HEK293 (cell line): ENCODE data around the gene EXOC2.

ENCODE experiments used
- CTCF ChIA-PET: fragments of 350-600 bp; formaldehyde crosslinking; extraction: SDS; loops from one replicate; lab custom pipeline; 2021; ENCODE audit warnings: antibody characterized with exemption; lab: Yijun Ruan, JAX
- POLR2A ChIA-PET: fragments of 300-600 bp; formaldehyde crosslinking; extraction: SDS; loops from one replicate; lab custom pipeline; 2020; ENCODE audit warnings: antibody characterized with exemption, inconsistent platforms; lab: Yijun Ruan, JAX
- H3K27ac ChIP-seq: fragments of 200-500 bp; sonication (Bioruptor generic); 2 replicates; pipeline ENCODE4 v1.5.1; 2014; ENCODE audit warnings: low read depth, low read length, control low read depth, inconsistent platforms; ENCODE audit errors: extremely low read depth
- H3K36me3 ChIP-seq, 2 experiments: fragments of 200-500 bp in 1 of 2; sonication (Bioruptor generic) in 1 of 2; 1 replicate in 1 of 2; 2 replicates in 1 of 2; pipeline ENCODE4 v1.5.1; 2014 to 2017; ENCODE audit warnings: inconsistent platforms in 2 of 2, low read length in 2 of 2; ENCODE audit not compliant: control insufficient read depth in 2 of 2, insufficient read depth in 1 of 2
- H3K4me1 ChIP-seq: fragments of 200-500 bp; sonication (Bioruptor generic); 2 replicates; pipeline ENCODE4 v1.5.1; 2014; ENCODE audit warnings: mild to moderate bottlenecking, low read length, inconsistent platforms; ENCODE audit not compliant: control insufficient read depth, insufficient read depth
- H3K4me3 ChIP-seq: 2 replicates; pipeline ENCODE4 v1.5.1; 2011; ENCODE audit warnings: low read depth, mild to moderate bottlenecking, control low read depth, low read length, moderate library complexity
- H3K9me3 ChIP-seq: fragments of 200-500 bp; sonication (Bioruptor generic); 2 replicates; pipeline ENCODE4 v1.5.1; 2014; ENCODE audit warnings: low read depth, low read length, inconsistent platforms; ENCODE audit not compliant: control insufficient read depth, insufficient read depth
- AEBP2 ChIP-seq: fragments of 450-650 bp; formaldehyde crosslinking; IDR thresholded peaks from 2 replicates; pipeline ENCODE4 v1.5.1; 2016; ENCODE audit warnings: missing biosample characterization, missing genetic modification characterization, borderline replicate concordance
- HOXA7 ChIP-seq: sonication (generic); formaldehyde crosslinking; IDR thresholded peaks from 2 replicates; pipeline ENCODE4 v1.8.1; 2022; ENCODE audit warnings: missing genetic modification reagents, borderline replicate concordance
- KLF10 ChIP-seq: fragments of 450-650 bp; IDR thresholded peaks from 2 replicates; pipeline ENCODE4 v1.5.1; 2018; ENCODE audit warnings: missing biosample characterization, mild to moderate bottlenecking, missing genetic modification characterization
- MEIS1 ChIP-seq: sonication (generic); formaldehyde crosslinking; IDR thresholded peaks from 2 replicates; pipeline ENCODE4 v1.8.1; 2022; ENCODE audit warnings: missing genetic modification reagents, mild to moderate bottlenecking, borderline replicate concordance
- PRDM4 ChIP-seq: fragments of 450-650 bp; formaldehyde crosslinking; IDR thresholded peaks from 2 replicates; pipeline ENCODE4 v1.5.1; 2017; ENCODE audit warnings: missing biosample characterization, missing genetic modification characterization
- SP2 ChIP-seq: fragments of 450-650 bp; formaldehyde crosslinking; IDR thresholded peaks from 2 replicates; pipeline ENCODE4 v1.5.1; 2016; ENCODE audit warnings: missing biosample characterization, missing genetic modification characterization
- SP7 ChIP-seq: fragments of 450-650 bp; formaldehyde crosslinking; IDR thresholded peaks from 2 replicates; pipeline ENCODE4 v1.5.1; 2016; ENCODE audit warnings: missing biosample characterization, missing genetic modification characterization
- YY2 ChIP-seq: fragments of 450-650 bp; formaldehyde crosslinking; IDR thresholded peaks from 2 replicates; pipeline ENCODE4 v1.5.1; 2016; ENCODE audit warnings: missing biosample characterization, missing genetic modification characterization
- ZEB2 ChIP-seq: fragments of 450-650 bp; formaldehyde crosslinking; IDR thresholded peaks from 2 replicates; pipeline ENCODE4 v1.5.1; 2016; ENCODE audit warnings: missing biosample characterization, missing genetic modification characterization
- ZNF112 ChIP-seq: fragments of 450-650 bp; formaldehyde crosslinking; IDR thresholded peaks from 2 replicates; pipeline ENCODE4 v1.5.0; 2017; ENCODE audit warnings: missing biosample characterization, missing genetic modification characterization
- ZNF174 ChIP-seq: fragments of 450-650 bp; formaldehyde crosslinking; IDR thresholded peaks from 2 replicates; pipeline ENCODE4 v1.5.0; 2017; ENCODE audit warnings: missing biosample characterization, mild to moderate bottlenecking, missing genetic modification characterization
- ZNF214 ChIP-seq: fragments of 450-650 bp; formaldehyde crosslinking; IDR thresholded peaks from 2 replicates; pipeline ENCODE4 v1.5.1; 2017; ENCODE audit warnings: missing biosample characterization, mild to moderate bottlenecking, missing genetic modification characterization, borderline replicate concordance
- ZNF23 ChIP-seq: fragments of 450-650 bp; formaldehyde crosslinking; IDR thresholded peaks from 2 replicates; pipeline ENCODE4 v1.5.1; 2016; ENCODE audit warnings: missing biosample characterization, missing genetic modification characterization, borderline replicate concordance
- ZNF292 ChIP-seq: fragments of 450-650 bp; formaldehyde crosslinking; IDR thresholded peaks from 2 replicates; pipeline ENCODE4 v1.5.1; 2016; ENCODE audit warnings: low read depth, missing biosample characterization, missing genetic modification characterization, borderline replicate concordance
- ZNF324 ChIP-seq: fragments of 450-650 bp; formaldehyde crosslinking; IDR thresholded peaks from 2 replicates; pipeline ENCODE4 v1.5.1; 2016; ENCODE audit warnings: missing biosample characterization, missing genetic modification characterization
- ZNF335 ChIP-seq: fragments of 450-650 bp; formaldehyde crosslinking; conservative IDR thresholded peaks from 2 replicates; pipeline ENCODE4 v1.5.1; 2016; ENCODE audit warnings: missing biosample characterization, missing genetic modification characterization
- ZNF350 ChIP-seq: fragments of 450-650 bp; formaldehyde crosslinking; IDR thresholded peaks from 2 replicates; pipeline ENCODE4 v1.5.0; 2017; ENCODE audit warnings: missing biosample characterization, mild to moderate bottlenecking, missing genetic modification characterization
- ZNF391 ChIP-seq: fragments of 450-650 bp; formaldehyde crosslinking; IDR thresholded peaks from 2 replicates; pipeline ENCODE4 v1.5.1; 2016; ENCODE audit warnings: low read depth, missing biosample characterization, missing genetic modification characterization, borderline replicate concordance
- ZNF558 ChIP-seq: fragments of 450-650 bp; formaldehyde crosslinking; IDR thresholded peaks from 2 replicates; pipeline ENCODE4 v1.5.1; 2016; ENCODE audit warnings: missing biosample characterization, missing genetic modification characterization
- ZNF561 ChIP-seq: fragments of 450-650 bp; IDR thresholded peaks from 2 replicates; pipeline ENCODE4 v1.5.1; 2018; ENCODE audit warnings: missing biosample characterization, missing genetic modification characterization, borderline replicate concordance
- ZNF621 ChIP-seq: fragments of 450-650 bp; formaldehyde crosslinking; IDR thresholded peaks from 2 replicates; pipeline ENCODE4 v1.5.1; 2017; ENCODE audit warnings: missing biosample characterization, missing genetic modification characterization
- ZNF658 ChIP-seq: fragments of 450-650 bp; formaldehyde crosslinking; IDR thresholded peaks from 2 replicates; pipeline ENCODE4; 2016; ENCODE audit warnings: missing biosample characterization, missing genetic modification characterization
- ZNF704 ChIP-seq: fragments of 450-650 bp; formaldehyde crosslinking; IDR thresholded peaks from 2 replicates; pipeline ENCODE4 v1.5.1; 2016; ENCODE audit warnings: missing biosample characterization, missing genetic modification characterization
- ZNF830 ChIP-seq: fragments of 450-650 bp; IDR thresholded peaks from 2 replicates; pipeline ENCODE4 v1.5.0; 2018; ENCODE audit warnings: missing biosample characterization, missing genetic modification characterization, low read depth, mild to moderate bottlenecking, moderate library complexity
- ZNF843 ChIP-seq: fragments of 450-650 bp; formaldehyde crosslinking; IDR thresholded peaks from 2 replicates; pipeline ENCODE4 v1.5.1; 2016; ENCODE audit warnings: missing biosample characterization, missing genetic modification characterization
- TF ChIP-seq, protein P1 (sequence below): fragments of 450-650 bp; formaldehyde crosslinking; IDR thresholded peaks from 2 replicates; pipeline ENCODE4 v1.5.1; 2016; ENCODE audit warnings: missing biosample characterization, missing genetic modification characterization

EXOC2 gene

GRCh38 chr6:683742-684440 is 9.0 kb downstream of the EXOC2 start:
- POLR2A ChIA-PET = interaction anchor here (0.5 to 2.0 kb wide), 7 partner anchors 9 to 299 kb away, joined by 3 to 30 read pairs (median 4); partner anchors contain the start of gene EXOC2
- CTCF ChIA-PET = interaction anchor here (0.5 to 5.2 kb wide), 14 partner anchors 9 to 404 kb away, joined by 3 to 27 read pairs (median 3); partner anchors contain the start of gene EXOC2
- H3K27ac ChIP-seq = peak overlapping the region; percentile 91
- H3K4me3 ChIP-seq = peak overlapping the region; percentile 20
- no peaks in the 10 kb centered on the region for H3K9me3 ChIP-seq
- H3K36me3 ChIP-seq = peaks cover 0 to 8% of the 10 kb centered on the region in 2 experiments; a peak in 1 of 3 replicates
- peaks cover 50% of the 10 kb centered on the region for H3K4me1 ChIP-seq
- TF ChIP-seq ZNF292 (tag by site-specific recombination) = no peak
- no peak for TF ChIP-seq ZNF214
- peak; percentile 81 for TF ChIP-seq PRDM4 (tag by site-specific recombination)
- no peak for TF ChIP-seq ZNF23 (tag by site-specific recombination)
- TF ChIP-seq ZNF843 (tag by site-specific recombination) = peak; percentile 97
- TF ChIP-seq ZNF704 (tag by site-specific recombination) = no peak
- TF ChIP-seq KLF10 = no peak
- no peak for TF ChIP-seq ZNF350 (tag by site-specific recombination)
- TF ChIP-seq AEBP2 (tag by site-specific recombination) = 0 out of 2 replicates have a peak, but pooled peaks have one; percentile 39
- peak; percentile 20; the same call in 1 of the 2 replicates for TF ChIP-seq ZNF558 (tag by site-specific recombination)
- TF ChIP-seq ZNF174 = no peak
- peak; percentile 61 for TF ChIP-seq SP2 (tag by site-specific recombination)
- peak; percentile 88; the same call in 1 of the 2 replicates for TF ChIP-seq ZNF391
- no peak for TF ChIP-seq ZNF621
- TF ChIP-seq YY2 = no peak
- TF ChIP-seq, protein P1, sequence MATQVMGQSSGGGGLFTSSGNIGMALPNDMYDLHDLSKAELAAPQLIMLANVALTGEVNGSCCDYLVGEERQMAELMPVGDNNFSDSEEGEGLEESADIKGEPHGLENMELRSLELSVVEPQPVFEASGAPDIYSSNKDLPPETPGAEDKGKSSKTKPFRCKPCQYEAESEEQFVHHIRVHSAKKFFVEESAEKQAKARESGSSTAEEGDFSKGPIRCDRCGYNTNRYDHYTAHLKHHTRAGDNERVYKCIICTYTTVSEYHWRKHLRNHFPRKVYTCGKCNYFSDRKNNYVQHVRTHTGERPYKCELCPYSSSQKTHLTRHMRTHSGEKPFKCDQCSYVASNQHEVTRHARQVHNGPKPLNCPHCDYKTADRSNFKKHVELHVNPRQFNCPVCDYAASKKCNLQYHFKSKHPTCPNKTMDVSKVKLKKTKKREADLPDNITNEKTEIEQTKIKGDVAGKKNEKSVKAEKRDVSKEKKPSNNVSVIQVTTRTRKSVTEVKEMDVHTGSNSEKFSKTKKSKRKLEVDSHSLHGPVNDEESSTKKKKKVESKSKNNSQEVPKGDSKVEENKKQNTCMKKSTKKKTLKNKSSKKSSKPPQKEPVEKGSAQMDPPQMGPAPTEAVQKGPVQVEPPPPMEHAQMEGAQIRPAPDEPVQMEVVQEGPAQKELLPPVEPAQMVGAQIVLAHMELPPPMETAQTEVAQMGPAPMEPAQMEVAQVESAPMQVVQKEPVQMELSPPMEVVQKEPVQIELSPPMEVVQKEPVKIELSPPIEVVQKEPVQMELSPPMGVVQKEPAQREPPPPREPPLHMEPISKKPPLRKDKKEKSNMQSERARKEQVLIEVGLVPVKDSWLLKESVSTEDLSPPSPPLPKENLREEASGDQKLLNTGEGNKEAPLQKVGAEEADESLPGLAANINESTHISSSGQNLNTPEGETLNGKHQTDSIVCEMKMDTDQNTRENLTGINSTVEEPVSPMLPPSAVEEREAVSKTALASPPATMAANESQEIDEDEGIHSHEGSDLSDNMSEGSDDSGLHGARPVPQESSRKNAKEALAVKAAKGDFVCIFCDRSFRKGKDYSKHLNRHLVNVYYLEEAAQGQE = peak; percentile 51; the same call in 1 of the 2 replicates
- TF ChIP-seq HOXA7 (CRISPR knock-in tag) = no peak
- no peak for TF ChIP-seq MEIS1 (CRISPR knock-in tag)
- no peak for TF ChIP-seq ZNF112 (tag by site-specific recombination)
- no peak for TF ChIP-seq ZNF830 (tag by site-specific recombination)
- peak; percentile 97 for TF ChIP-seq SP7
- TF ChIP-seq ZEB2 (tag by site-specific recombination) = peak; percentile 96
- peak; percentile 89 for TF ChIP-seq ZNF335 (tag by site-specific recombination)
- peak; percentile 87 for TF ChIP-seq ZNF561 (tag by site-specific recombination)
- peak; percentile 91 for TF ChIP-seq ZNF324 (tag by site-specific recombination)
- TF ChIP-seq ZNF658 (tag by site-specific recombination) = no peak
